ENCODE data around the gene FAM216B. TPM values are rescaled to one million over a fixed set of nuclear protein-coding genes. Genes with fewer than 3 reads are reported as not detected.

FAM216B gene
- total RNA-seq, 1 experiment from 2014 or later: not detected

- DNase-seq (ENCODE audit: low spot score): peak; percentile 62
Measured at GRCh38 chr13:42832341-42833096, 51.1 kb downstream of the FAM216B start.

- DNase-seq (ENCODE audit: low spot score): no peak
Measured at GRCh38 chr13:42834946-42835345, 53.6 kb downstream of the FAM216B start.

DNA sequence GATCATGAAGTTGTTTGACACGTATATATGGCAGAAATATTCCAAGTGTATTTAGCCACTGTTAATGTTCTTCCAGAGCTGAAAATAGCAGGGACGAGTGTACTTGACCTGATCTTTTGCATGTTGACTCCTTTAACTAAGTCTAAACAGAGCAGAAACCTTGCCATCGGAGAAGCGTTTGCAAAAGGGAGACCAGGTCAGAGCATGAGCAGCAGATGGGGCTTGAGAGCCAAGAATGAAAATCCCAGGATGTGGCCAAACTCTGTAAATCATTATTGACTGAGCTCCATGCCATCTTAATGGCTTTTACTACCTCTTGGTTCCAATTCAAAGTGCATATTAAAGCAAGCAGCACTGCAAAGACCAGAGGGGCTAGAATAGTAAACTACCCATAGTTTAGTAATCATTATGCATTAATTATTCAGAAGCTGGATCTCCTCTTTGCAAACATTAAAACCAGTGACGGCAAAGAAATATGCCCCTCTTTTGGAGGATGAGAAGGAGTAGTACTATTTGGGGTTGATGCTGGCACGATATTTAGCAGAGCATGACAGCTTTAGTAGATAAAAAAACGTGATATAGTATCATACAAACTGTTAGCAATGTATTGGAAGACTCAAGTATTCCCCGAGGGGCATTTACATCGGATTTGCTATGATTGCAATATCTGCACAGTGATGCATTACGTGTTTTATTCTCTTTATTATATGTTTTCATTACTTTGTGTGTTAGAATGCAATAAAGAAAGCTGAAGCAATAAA is 55.7 kb downstream of the FAM216B start:
- DNase-seq (ENCODE audit: low spot score): peak; percentile 13

Other genes starting within 250 kb of the FAM216B start
- 0.08 TPM in 1 of 2 replicates, not detected in the other for gene TNFSF11, start 207.4 kb upstream of the FAM216B start, total RNA-seq (2014; rRNA removed; shearing (Covaris generic))
- 5.4 and 6.0 TPM in 2 replicates for gene EPSTI1, start 210.7 kb downstream of the FAM216B start, total RNA-seq (2014; rRNA removed; shearing (Covaris generic))
- 22.9 and 23.0 TPM in 2 replicates for gene DNAJC15, start 242.0 kb downstream of the FAM216B start, total RNA-seq (2014; rRNA removed; shearing (Covaris generic))

Data from H4 (cell line).